Measurements from ENCODE around the gene PRSS21.
A peak's percentile ranks its signal among the peaks of the same experiment; 100 is the strongest.

Gene PRSS21

GRCh38 chr16:2857451-2858244, 40.6 kb downstream of the PRSS21 start, which contains the start of gene PRSS22:
PRSS22 (minus strand) TSS chr16:2858170; CDS start chr16:2858104, 66 bp downstream.
- H3K36me3 ChIP-seq (ENCODE audit: insufficient read depth, low read length): no peaks in the 10 kb centered on the region
- no peaks in the 10 kb centered on the region for H3K79me2 ChIP-seq (ENCODE audit: control insufficient read depth, insufficient read depth, low read length, unreplicated experiment)
- H3K4me3 ChIP-seq (ENCODE audit: low read depth, low read length): peak within 1 kb of the TSS; percentile 38; the same call in 1 of the 2 replicates
- no peak within 1 kb of the TSS for H3K27ac ChIP-seq (ENCODE audit: low read depth, low read length)
- no peaks in the 10 kb centered on the region for H3K4me1 ChIP-seq (ENCODE audit: control insufficient read depth, insufficient read depth, low read length, unreplicated experiment)
- peaks cover 7% of the 10 kb centered on the region; the same call in 1 of the 2 replicates for H3K27me3 ChIP-seq (ENCODE audit: insufficient read depth, low read length)
- H2AFZ ChIP-seq (ENCODE audit: low read length, unreplicated experiment): peak within 1 kb of the TSS; percentile 29

GRCh38 chr16:2858245-2859025, 41.4 kb downstream of the PRSS21 start:
- Histone ChIP-seq H3K79me2 (ENCODE audit: control insufficient read depth, insufficient read depth, low read length, unreplicated experiment) (no peaks in the 10 kb centered on the region), H3K36me3 (ENCODE audit: insufficient read depth, low read length) (no peaks in the 10 kb centered on the region), H3K4me3 (ENCODE audit: low read depth, low read length) (no peak overlapping the region), H3K4me1 (ENCODE audit: control insufficient read depth, insufficient read depth, low read length, unreplicated experiment) (no peaks in the 10 kb centered on the region), H3K27ac (ENCODE audit: low read depth, low read length) (no peak overlapping the region), H2AFZ (ENCODE audit: low read length, unreplicated experiment) (no peak overlapping the region), H3K27me3 (ENCODE audit: insufficient read depth, low read length) (peaks cover 7% of the 10 kb centered on the region; the same call in 1 of the 2 replicates)

- Histone ChIP-seq H2AFZ (ENCODE audit: low read length, unreplicated experiment) (no peak overlapping the region), H3K4me3 (ENCODE audit: low read depth, low read length) (no peak overlapping the region), H3K27ac (ENCODE audit: low read depth, low read length) (no peak overlapping the region), H3K36me3 (ENCODE audit: insufficient read depth, low read length) (no peaks in the 10 kb centered on the region), H3K4me1 (ENCODE audit: control insufficient read depth, insufficient read depth, low read length, unreplicated experiment) (no peaks in the 10 kb centered on the region), H3K27me3 (ENCODE audit: insufficient read depth, low read length) (peaks cover 7% of the 10 kb centered on the region; the same call in 1 of the 2 replicates), H3K79me2 (ENCODE audit: control insufficient read depth, insufficient read depth, low read length, unreplicated experiment) (no peaks in the 10 kb centered on the region)
These were observed 42.7 kb downstream of the PRSS21 start for GRCh38 chr16:2859686-2860265.

- Histone ChIP-seq H3K4me1 (ENCODE audit: control insufficient read depth, insufficient read depth, low read length, unreplicated experiment) (no peaks in the 10 kb centered on the region), H3K27me3 (ENCODE audit: insufficient read depth, low read length) (peaks cover 7% of the 10 kb centered on the region; the same call in 1 of the 2 replicates), H3K4me3 (ENCODE audit: low read depth, low read length) (no peak overlapping the region), H3K36me3 (ENCODE audit: insufficient read depth, low read length) (no peaks in the 10 kb centered on the region), H3K27ac (ENCODE audit: low read depth, low read length) (no peak overlapping the region), H2AFZ (ENCODE audit: low read length, unreplicated experiment) (no peak overlapping the region), H3K79me2 (ENCODE audit: control insufficient read depth, insufficient read depth, low read length, unreplicated experiment) (no peaks in the 10 kb centered on the region)
These were observed 44.0 kb downstream of the PRSS21 start for GRCh38 chr16:2860826-2861567.

GRCh38 chr16:2865651-2866050, 48.6 kb downstream of the PRSS21 start:
- Histone ChIP-seq H3K27me3 (ENCODE audit: insufficient read depth, low read length) (no peaks in the 10 kb centered on the region), H3K4me1 (ENCODE audit: control insufficient read depth, insufficient read depth, low read length, unreplicated experiment) (peaks cover 7% of the 10 kb centered on the region), H3K79me2 (ENCODE audit: control insufficient read depth, insufficient read depth, low read length, unreplicated experiment) (no peaks in the 10 kb centered on the region), H3K36me3 (ENCODE audit: insufficient read depth, low read length) (no peaks in the 10 kb centered on the region), H2AFZ (ENCODE audit: low read length, unreplicated experiment) (no peak overlapping the region), H3K27ac (ENCODE audit: low read depth, low read length) (no peak overlapping the region), H3K4me3 (ENCODE audit: low read depth, low read length) (no peak overlapping the region)

GRCh38 chr16:2866431-2866830, 49.4 kb downstream of the PRSS21 start:
- no peak overlapping the region for H2AFZ ChIP-seq (ENCODE audit: low read length, unreplicated experiment)
- H3K27ac ChIP-seq (ENCODE audit: low read depth, low read length): no peak overlapping the region
- no peaks in the 10 kb centered on the region for H3K79me2 ChIP-seq (ENCODE audit: control insufficient read depth, insufficient read depth, low read length, unreplicated experiment)
- H3K4me3 ChIP-seq (ENCODE audit: low read depth, low read length): no peak overlapping the region
- H3K27me3 ChIP-seq (ENCODE audit: insufficient read depth, low read length): no peaks in the 10 kb centered on the region
- no peaks in the 10 kb centered on the region for H3K36me3 ChIP-seq (ENCODE audit: insufficient read depth, low read length)
- peaks cover 7% of the 10 kb centered on the region for H3K4me1 ChIP-seq (ENCODE audit: control insufficient read depth, insufficient read depth, low read length, unreplicated experiment)

- peaks cover 7% of the 10 kb centered on the region for H3K4me1 ChIP-seq (ENCODE audit: control insufficient read depth, insufficient read depth, low read length, unreplicated experiment)
- H2AFZ ChIP-seq (ENCODE audit: low read length, unreplicated experiment): peak overlapping the region; percentile 97
- H3K27ac ChIP-seq (ENCODE audit: low read depth, low read length): peak overlapping the region; percentile 93
- H3K36me3 ChIP-seq (ENCODE audit: insufficient read depth, low read length): no peaks in the 10 kb centered on the region
- H3K79me2 ChIP-seq (ENCODE audit: control insufficient read depth, insufficient read depth, low read length, unreplicated experiment): no peaks in the 10 kb centered on the region
- H3K27me3 ChIP-seq (ENCODE audit: insufficient read depth, low read length): no peaks in the 10 kb centered on the region
- H3K4me3 ChIP-seq (ENCODE audit: low read depth, low read length): peak overlapping the region; percentile 83
These were observed 50.6 kb downstream of the PRSS21 start for GRCh38 chr16:2867661-2867986.

GRCh38 chr16:2867987-2868789, 51.2 kb downstream of the PRSS21 start:
- Histone ChIP-seq H2AFZ (ENCODE audit: low read length, unreplicated experiment) (peak overlapping the region; percentile 97), H3K27me3 (ENCODE audit: insufficient read depth, low read length) (no peaks in the 10 kb centered on the region), H3K79me2 (ENCODE audit: control insufficient read depth, insufficient read depth, low read length, unreplicated experiment) (no peaks in the 10 kb centered on the region), H3K4me3 (ENCODE audit: low read depth, low read length) (peak overlapping the region; percentile 83), H3K4me1 (ENCODE audit: control insufficient read depth, insufficient read depth, low read length, unreplicated experiment) (peaks cover 10% of the 10 kb centered on the region), H3K27ac (ENCODE audit: low read depth, low read length) (peak overlapping the region; percentile 93), H3K36me3 (ENCODE audit: insufficient read depth, low read length) (no peaks in the 10 kb centered on the region)
